Suppressor macrophage (primary cell): Measurements from ENCODE around the gene ASPDH.
"Not testable (repeated sequence)": the region's sequence is repeated elsewhere in the genome, so short reads cannot be mapped to it uniquely, and the experiment has no call there.

Source experiments
- DNase-seq, 4 experiments: peaks; one replicate each; pipeline ENCODE4 v3.0.0-alpha.2; 2020 to 2022

The ASPDH gene

GRCh38 chr19:50476224-50476906 is 37.3 kb downstream of the ASPDH start, which contains the start of the genes EMC10 and GARIN5A:
Gene EMC10, plus strand, starts transcription at chr19:50476507. Its CDS starts 38 bp downstream, at chr19:50476545.
Gene GARIN5A, minus strand, starts transcription at chr19:50476848. Its CDS starts 460 bp downstream, at chr19:50476388.
- peak; percentile 93 to 96 (median 96) for DNase-seq

- DNase-seq = no peak
These were observed 37.9 kb downstream of the ASPDH start for GRCh38 chr19:50475736-50476223.

GRCh38 chr19:50475101-50475568 is 38.6 kb downstream of the ASPDH start:
- no peak for DNase-seq

DNA sequence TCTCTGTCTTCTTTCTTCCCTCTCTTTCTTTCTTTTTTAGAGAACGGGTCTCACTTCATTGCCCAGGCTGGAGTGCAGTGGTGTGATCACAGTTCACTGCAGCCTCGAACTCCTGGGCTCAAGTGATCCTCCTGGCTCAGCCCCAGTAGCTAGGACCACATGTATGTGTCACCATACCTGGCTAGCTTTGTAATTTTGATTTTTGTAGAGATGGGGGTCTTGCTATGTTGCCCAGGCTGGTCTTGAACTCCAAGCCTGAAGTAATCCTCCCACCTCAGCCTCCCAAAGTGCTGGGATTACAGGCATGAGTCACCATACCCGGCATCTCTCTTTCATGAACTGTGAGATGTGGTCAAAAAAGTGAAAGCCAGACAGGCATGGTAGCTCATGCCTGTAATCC is 40.4 kb downstream of the ASPDH start:
- not testable (repeated sequence) for DNase-seq

- no peak for DNase-seq
These were observed 44.9 kb downstream of the ASPDH start for GRCh38 chr19:50468818-50469217.

GRCh38 chr19:50467566-50467965 is 46.1 kb downstream of the ASPDH start:
- no peak for DNase-seq

GRCh38 chr19:50466706-50467039 is 47.0 kb downstream of the ASPDH start:
- no peak for DNase-seq

DNA sequence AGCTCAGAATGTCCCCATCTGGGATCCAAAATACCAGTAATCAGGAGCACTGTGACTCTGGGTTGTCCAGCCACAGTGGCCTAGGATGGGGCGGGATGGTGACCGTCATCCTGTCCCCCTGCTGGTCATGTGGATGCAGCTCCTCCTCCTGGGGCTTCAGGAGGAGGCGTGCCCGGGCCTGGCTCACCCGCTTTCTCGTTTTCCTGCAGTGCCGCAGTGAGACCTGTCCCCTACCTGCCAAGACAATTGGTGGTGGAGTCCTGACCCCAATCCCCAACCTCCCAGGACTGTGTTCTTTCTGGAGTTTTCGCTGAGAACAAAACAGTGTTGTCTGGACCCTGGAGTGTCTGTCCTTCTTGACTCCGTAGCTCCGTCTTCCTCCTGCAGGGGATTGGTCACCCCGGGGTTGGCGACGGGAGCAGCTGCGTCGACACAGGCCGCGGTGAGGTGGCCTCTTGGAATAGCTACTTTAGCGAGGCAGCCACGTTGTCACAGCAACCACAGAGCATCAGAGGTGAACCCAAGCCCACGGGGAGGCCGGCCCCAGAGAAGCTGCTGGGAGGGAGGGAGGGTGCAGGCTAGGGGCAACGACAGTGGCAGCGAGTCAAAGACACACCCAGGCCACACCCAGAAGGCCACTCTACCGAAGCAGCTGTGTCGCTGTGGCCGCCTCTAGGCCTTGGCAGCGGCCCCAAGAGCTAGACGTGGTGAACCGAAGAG is 47.6 kb downstream of the ASPDH start:
- peak in 1 of 4 experiments; percentile 21 for DNase-seq

GRCh38 chr19:50465000-50465399 is 48.7 kb downstream of the ASPDH start:
- DNase-seq = no peak

DNA sequence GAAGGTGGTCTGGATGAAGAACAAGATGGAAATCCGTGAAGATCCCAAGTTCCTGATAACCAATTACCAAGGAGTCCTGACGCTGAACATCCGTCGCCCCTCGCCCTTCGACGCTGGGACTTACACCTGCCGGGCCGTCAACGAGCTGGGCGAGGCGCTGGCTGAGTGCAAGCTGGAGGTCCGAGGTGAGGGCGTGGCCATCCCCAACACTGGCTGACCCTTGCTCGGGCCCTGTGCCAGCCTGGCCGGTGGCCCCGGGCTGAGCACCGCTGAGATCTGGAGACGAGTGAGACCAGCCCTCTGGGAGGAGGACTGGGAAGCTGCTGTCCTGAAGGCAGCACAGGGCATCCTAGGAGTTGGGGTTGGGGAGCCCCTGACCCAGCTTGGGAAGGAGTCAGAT is 49.4 kb downstream of the ASPDH start:
- DNase-seq = no peak

GRCh38 chr19:50462970-50463369 is 50.7 kb downstream of the ASPDH start:
- no peak for DNase-seq
